RWPE2 (cell line): ENCODE data around the gene ACADVL.

Source experiments
- ATAC-seq: fragments of 200-7000 bp; cut with Tn5 transposase; 3 replicates; pipeline ENCODE4 v1.9.1; 2021; ENCODE audit warnings: low read depth
- DNase-seq: peaks from one replicate; pipeline ENCODE4 v3.0.0-alpha.2; 2020; ENCODE audit warnings: low spot score
- H3K27ac ChIP-seq: fragments of 450-650 bp; 2 replicates; pipeline ENCODE4 v1.5.1; 2017; ENCODE audit warnings: mild to moderate bottlenecking; ENCODE audit not compliant: poor library complexity, severe bottlenecking
- H3K27me3 ChIP-seq: fragments of 250-450 bp; sonication (Bioruptor Pico); 2 replicates; pipeline ENCODE4 v1.5.1; 2021; ENCODE audit warnings: mild to moderate bottlenecking, moderate library complexity; ENCODE audit not compliant: insufficient read depth, poor library complexity, severe bottlenecking
- H3K36me3 ChIP-seq: fragments of 250-450 bp; sonication (Bioruptor Pico); 2 replicates; pipeline ENCODE4 v1.5.1; 2020; ENCODE audit warnings: low read depth, mild to moderate bottlenecking, moderate library complexity
- H3K4me1 ChIP-seq: fragments of 250-450 bp; sonication (Bioruptor Pico); 2 replicates; pipeline ENCODE4 v1.5.1; 2021; ENCODE audit warnings: mild to moderate bottlenecking, moderate library complexity; ENCODE audit not compliant: insufficient read depth, poor library complexity, severe bottlenecking
- H3K4me3 ChIP-seq: fragments of 250-450 bp; sonication (Bioruptor Pico); 2 replicates; pipeline ENCODE4 v1.5.1; 2021; ENCODE audit warnings: mild to moderate bottlenecking, moderate library complexity; ENCODE audit not compliant: severe bottlenecking
- H3K9me3 ChIP-seq: fragments of 250-450 bp; sonication (Bioruptor Pico); 2 replicates; pipeline ENCODE4 v1.5.1; 2021; ENCODE audit warnings: mild to moderate bottlenecking, moderate library complexity; ENCODE audit not compliant: severe bottlenecking
- TF ChIP-seq, protein P1 (sequence below): fragments of 450-650 bp; IDR thresholded peaks from one replicate; pipeline ENCODE4 v1.5.1; 2017; ENCODE audit warnings: mild to moderate bottlenecking, moderate library complexity; ENCODE audit not compliant: poor library complexity, severe bottlenecking

ACADVL gene

DNA sequence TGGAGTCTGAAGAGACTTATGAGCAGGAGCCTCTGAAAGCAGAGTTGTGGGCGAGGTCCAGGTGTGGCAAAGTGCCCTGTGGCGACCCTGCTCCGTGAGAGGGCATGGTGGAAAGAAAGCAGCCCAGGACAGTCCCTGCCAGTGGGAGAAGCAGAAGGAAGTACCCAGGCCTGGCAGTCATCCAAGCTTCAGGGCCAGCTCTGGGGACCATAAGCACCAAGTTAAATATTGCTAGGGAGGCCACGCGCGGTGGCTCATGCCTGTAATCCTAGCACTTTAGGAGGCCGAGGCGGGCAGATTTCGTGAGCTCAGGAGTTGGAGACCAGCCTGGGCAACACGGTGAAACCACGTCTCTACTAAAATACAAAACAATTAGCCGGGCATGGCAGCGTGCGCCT, 35.6 kb upstream of the ACADVL start:
- DNase-seq = no peak
- H3K4me3 ChIP-seq = no peak overlapping the region
- no peaks in the 10 kb centered on the region for H3K9me3 ChIP-seq
- H3K27me3 ChIP-seq = no peaks in the 10 kb centered on the region
- 0 out of 3 replicates have a peak, but pooled peaks have one; percentile 7 for ATAC-seq
- no peaks in the 10 kb centered on the region for H3K4me1 ChIP-seq
- H3K36me3 ChIP-seq = no peaks in the 10 kb centered on the region
- no peak overlapping the region for H3K27ac ChIP-seq
- TF ChIP-seq, protein P1, sequence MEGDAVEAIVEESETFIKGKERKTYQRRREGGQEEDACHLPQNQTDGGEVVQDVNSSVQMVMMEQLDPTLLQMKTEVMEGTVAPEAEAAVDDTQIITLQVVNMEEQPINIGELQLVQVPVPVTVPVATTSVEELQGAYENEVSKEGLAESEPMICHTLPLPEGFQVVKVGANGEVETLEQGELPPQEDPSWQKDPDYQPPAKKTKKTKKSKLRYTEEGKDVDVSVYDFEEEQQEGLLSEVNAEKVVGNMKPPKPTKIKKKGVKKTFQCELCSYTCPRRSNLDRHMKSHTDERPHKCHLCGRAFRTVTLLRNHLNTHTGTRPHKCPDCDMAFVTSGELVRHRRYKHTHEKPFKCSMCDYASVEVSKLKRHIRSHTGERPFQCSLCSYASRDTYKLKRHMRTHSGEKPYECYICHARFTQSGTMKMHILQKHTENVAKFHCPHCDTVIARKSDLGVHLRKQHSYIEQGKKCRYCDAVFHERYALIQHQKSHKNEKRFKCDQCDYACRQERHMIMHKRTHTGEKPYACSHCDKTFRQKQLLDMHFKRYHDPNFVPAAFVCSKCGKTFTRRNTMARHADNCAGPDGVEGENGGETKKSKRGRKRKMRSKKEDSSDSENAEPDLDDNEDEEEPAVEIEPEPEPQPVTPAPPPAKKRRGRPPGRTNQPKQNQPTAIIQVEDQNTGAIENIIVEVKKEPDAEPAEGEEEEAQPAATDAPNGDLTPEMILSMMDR = no peak

GRCh38 chr17:7184647-7185046, 35.1 kb upstream of the ACADVL start:
- no peaks in the 10 kb centered on the region for H3K27me3 ChIP-seq
- H3K9me3 ChIP-seq = no peaks in the 10 kb centered on the region
- no peak overlapping the region for H3K4me3 ChIP-seq
- H3K36me3 ChIP-seq = no peaks in the 10 kb centered on the region
- DNase-seq = no peak
- no peak for ATAC-seq
- TF ChIP-seq, protein P1 = no peak
- no peaks in the 10 kb centered on the region for H3K4me1 ChIP-seq
- H3K27ac ChIP-seq = no peak overlapping the region

GRCh38 chr17:7186241-7186640, 33.5 kb upstream of the ACADVL start:
- H3K4me3 ChIP-seq = no peak overlapping the region
- TF ChIP-seq, protein P1 = no peak
- no peak for ATAC-seq

GRCh38 chr17:7190276-7190917, 29.3 kb upstream of the ACADVL start:
- no peak overlapping the region for H3K4me3 ChIP-seq
- H3K36me3 ChIP-seq = peaks cover 14% of the 10 kb centered on the region
- DNase-seq = no peak
- TF ChIP-seq, protein P1 = no peak
- no peak overlapping the region for H3K27ac ChIP-seq
- H3K4me1 ChIP-seq = no peaks in the 10 kb centered on the region
- H3K27me3 ChIP-seq = no peaks in the 10 kb centered on the region
- ATAC-seq = no peak
- no peaks in the 10 kb centered on the region for H3K9me3 ChIP-seq

More at GRCh38 chr17:7186241-7186640, 33.5 kb upstream of the ACADVL start:
- no peak overlapping the region for H3K27ac ChIP-seq
- H3K4me1 ChIP-seq = no peaks in the 10 kb centered on the region
- H3K9me3 ChIP-seq = no peaks in the 10 kb centered on the region
- no peaks in the 10 kb centered on the region for H3K27me3 ChIP-seq
- DNase-seq = peak; percentile 11
- H3K36me3 ChIP-seq = peaks cover 3% of the 10 kb centered on the region; the same call in 1 of the 2 replicates

DNA sequence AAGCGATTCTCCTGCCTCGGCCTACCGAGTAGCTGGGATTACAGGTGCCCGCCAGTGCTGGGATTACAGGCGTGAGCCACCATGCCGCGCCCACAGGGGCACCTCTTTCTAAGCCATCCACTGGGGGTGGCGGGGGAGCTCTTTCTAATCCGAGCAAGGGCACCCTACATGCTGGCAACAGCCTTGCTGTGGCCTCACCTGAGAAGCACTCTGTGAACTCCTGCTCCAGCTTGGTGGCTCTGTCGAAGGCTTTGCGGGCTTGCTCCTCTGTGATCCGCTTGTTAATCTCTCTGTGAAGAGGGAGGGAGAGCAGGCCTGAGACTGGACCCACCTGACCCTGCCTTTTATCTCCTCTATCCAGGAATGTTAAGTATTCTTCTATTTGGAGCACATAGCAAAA, 28.7 kb upstream of the ACADVL start:
- no peak for ATAC-seq
- no peak for DNase-seq
- H3K36me3 ChIP-seq = peaks cover 17% of the 10 kb centered on the region

More for the DNA sequence above, 28.7 kb upstream of the ACADVL start:
- H3K9me3 ChIP-seq = no peaks in the 10 kb centered on the region
- H3K4me3 ChIP-seq = no peak overlapping the region
- no peak overlapping the region for H3K27ac ChIP-seq
- TF ChIP-seq, protein P1 = no peak
- no peaks in the 10 kb centered on the region for H3K27me3 ChIP-seq
- no peaks in the 10 kb centered on the region for H3K4me1 ChIP-seq
